GM18951 (cell line): ENCODE measurements around the gene CCDC198.

Source experiments
- POLR2A ChIP-seq: IDR thresholded peaks from 4 replicates; pipeline ENCODE4 v1.6.1; 2011; ENCODE audit warnings: mild to moderate bottlenecking; ENCODE audit not compliant: insufficient read length, insufficient read depth; ENCODE audit errors: extremely low read depth
- in situ Hi-C: fragments of 300-500 bp; cut with MboI; formaldehyde crosslinking; loops from one replicate; pipeline ENCODE4 v1.12.0; 2022; ENCODE audit warnings: low sequenced_read_pairs, mixed read lengths, inconsistent platforms; ENCODE audit not compliant: unreplicated experiment

The CCDC198 gene

GRCh38 chr14:57491640-57492039 lies 2.0 kb downstream of the CCDC198 start:
- in situ Hi-C loops, result no loop called here
- TF ChIP-seq POLR2A, result no peak

- no peak for TF ChIP-seq POLR2A
- in situ Hi-C loops, result no loop called here
Observed at GRCh38 chr14:57487771-57488170, 5.9 kb downstream of the CCDC198 start.

DNA sequence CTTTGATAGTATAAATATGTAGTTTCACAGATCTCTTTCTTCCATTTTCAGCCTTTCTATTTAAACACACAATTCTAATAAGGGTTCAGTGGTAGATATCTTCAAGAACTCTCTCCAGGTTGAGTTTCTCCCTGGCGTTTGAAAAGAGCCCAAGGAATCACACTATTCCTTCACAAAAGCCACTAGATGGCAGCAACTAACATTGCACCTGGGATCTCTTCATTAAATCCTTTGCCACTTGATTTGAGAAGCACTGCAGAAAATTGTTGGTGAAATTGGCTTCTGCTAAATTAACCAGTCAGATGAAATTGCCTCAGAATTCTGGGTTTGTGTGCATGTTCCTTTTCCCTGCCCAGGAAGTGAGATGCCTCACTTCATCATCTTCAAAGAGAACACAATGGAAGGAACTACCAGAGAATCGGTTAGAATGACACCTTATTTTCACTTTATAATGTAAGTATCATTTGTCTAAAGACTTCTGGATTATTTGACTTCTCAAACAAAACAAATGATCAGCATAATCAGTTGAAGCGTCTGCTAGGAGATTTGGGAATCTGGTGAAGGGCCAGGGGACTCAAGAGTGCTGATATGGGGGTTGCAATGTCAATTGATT lies 6.8 kb downstream of the CCDC198 start:
- TF ChIP-seq POLR2A, result no peak
- in situ Hi-C loops, result no loop called here

- in situ Hi-C loops, result no loop called here
- TF ChIP-seq POLR2A, result no peak
Observed at GRCh38 chr14:57485635-57486034, 8.0 kb downstream of the CCDC198 start.

GRCh38 chr14:57482120-57482519 lies 11.5 kb downstream of the CCDC198 start:
- in situ Hi-C loops, result no loop called here
- no peak for TF ChIP-seq POLR2A

DNA sequence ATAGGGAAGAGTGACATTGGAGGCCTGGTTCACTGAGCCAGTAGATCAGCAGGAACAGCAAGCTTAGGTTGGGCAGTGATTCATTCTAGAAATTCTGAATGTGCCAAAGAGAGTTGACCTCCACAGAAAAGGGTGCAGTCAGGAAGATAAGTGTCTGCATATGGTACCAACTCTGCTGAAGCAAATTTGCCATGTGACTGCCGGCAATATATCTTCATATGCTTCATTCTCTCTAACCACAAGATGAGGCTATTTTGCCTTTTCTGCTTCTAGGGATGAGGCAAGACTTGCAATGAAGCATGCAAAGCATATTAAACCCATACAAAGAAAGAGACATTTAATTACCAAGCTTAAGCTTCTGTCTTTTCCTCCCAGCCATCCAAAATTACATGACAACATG lies 13.6 kb downstream of the CCDC198 start:
- TF ChIP-seq POLR2A, result no peak
- in situ Hi-C loops, result no loop called here

- in situ Hi-C loops, result no loop called here
Observed at GRCh38 chr14:57479197-57479596, 14.5 kb downstream of the CCDC198 start.

GRCh38 chr14:57478050-57478449 lies 15.6 kb downstream of the CCDC198 start:
- TF ChIP-seq POLR2A, result no peak
- in situ Hi-C loops, result no loop called here

More at GRCh38 chr14:57479197-57479596, 14.5 kb downstream of the CCDC198 start:
- no peak for TF ChIP-seq POLR2A

GRCh38 chr14:57470909-57471308 lies 22.7 kb downstream of the CCDC198 start:
- TF ChIP-seq POLR2A, result no peak
- in situ Hi-C loops, result no loop called here

DNA sequence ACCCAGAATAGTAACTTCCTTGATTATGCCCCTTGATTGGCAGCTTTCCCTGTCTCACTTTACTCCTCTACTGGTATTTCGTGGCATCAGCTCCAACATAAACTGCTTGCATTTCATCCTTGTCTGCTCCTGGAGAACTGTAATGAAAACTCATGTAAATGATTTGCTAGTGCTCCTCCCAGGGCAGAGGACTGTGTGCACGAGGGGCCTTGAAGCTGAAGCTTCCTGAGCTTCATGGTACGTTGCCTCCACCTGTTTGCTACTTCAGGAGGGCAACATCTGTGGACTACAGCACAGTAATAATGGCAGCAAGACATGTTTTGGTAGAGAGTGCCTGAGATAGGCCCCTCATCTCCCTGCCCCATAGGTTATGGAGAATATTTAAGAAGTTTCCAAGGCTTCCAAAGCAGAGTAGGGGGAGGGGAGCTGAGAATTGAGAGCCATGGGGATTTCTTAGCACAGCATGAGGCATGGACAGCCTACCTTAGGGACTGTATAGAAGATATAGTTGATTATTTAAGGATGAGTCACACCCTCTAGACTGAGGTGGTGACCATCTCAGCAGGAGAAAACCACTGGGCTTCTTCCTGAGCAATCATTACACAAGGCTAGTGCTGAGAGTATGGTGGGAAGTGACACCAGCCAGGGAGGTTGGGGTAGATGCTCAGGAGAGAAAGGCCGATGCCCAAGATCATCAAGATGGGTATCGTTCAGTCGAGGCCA lies 29.5 kb downstream of the CCDC198 start:
- no peak for TF ChIP-seq POLR2A
- in situ Hi-C loops, result no loop called here

DNA sequence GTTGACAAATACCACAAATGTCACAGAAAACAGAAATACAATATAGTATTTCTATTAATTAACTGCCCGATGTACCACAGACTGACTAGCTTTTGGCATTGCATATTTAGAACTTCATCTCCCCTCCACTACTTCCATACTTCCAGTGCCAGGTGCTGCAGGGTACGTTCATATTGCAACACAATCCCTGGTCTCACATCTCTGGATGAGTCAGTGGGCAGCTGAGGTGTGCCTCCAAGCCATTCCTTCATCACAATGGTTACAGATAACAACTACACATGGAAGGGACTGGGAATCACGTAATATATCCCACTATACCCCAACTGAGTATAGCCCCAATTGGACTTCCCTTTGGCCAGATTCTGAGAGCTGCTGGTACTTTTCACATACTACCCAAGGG lies 31.1 kb downstream of the CCDC198 start:
- in situ Hi-C loops, result no loop called here
- no peak for TF ChIP-seq POLR2A

- in situ Hi-C loops, result no loop called here
- TF ChIP-seq POLR2A, result no peak
Observed at GRCh38 chr14:57461777-57462320, 31.8 kb downstream of the CCDC198 start.

- in situ Hi-C loops, result no loop called here
Observed at GRCh38 chr14:57435923-57436322, 57.7 kb downstream of the CCDC198 start.

DNA sequence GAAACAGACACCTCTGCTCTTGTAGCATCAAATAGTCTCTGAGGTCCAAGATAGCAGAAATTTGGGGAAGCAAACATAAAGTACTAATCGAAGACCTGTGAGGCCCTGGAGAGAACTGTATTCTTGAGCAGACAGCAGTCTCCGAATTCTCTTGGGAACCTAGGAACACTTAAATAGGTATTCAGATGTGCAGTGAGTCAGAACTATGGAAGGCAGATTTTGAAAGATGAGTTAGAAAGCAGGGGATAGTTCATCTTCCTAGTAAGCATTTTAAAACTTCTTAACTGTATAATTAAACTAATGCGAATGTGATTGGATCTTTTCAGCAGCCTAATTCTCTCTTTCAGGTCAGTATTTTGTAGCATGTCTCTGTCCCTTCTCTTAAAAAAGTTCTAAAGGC lies 72.7 kb downstream of the CCDC198 start:
- no peak for TF ChIP-seq POLR2A
- in situ Hi-C loops, result no loop called here

More at GRCh38 chr14:57435923-57436322, 57.7 kb downstream of the CCDC198 start:
- TF ChIP-seq POLR2A, result no peak
